Thoracic aorta (tissue), 2 donors: ENCODE results near the gene ACAN. TPM values are rescaled to one million over a fixed set of nuclear protein-coding genes. Genes with fewer than 3 reads are reported as not detected.

ENCODE experiments used
- ATAC-seq: fragments of 150-250 bp; one replicate; pipeline ENCODE4 v1.8.0; 2017; ENCODE audit warnings: low read depth; ENCODE audit not compliant: insufficient number of reproducible peaks, low FRiP score
- DNase-seq: peaks from one replicate; pipeline ENCODE4 v3.0.0-alpha.2; 2020; ENCODE audit warnings: low spot score
- H3K27ac ChIP-seq, 2 donors: fragments of 200-600 bp; sonication (generic); 1 replicate in 1 of 2; 2 replicates in 1 of 2; pipeline ENCODE4 v1.5.1; 2016; ENCODE audit warnings: mild to moderate bottlenecking in 2 of 2, moderate library complexity in 2 of 2
- H3K27me3 ChIP-seq: fragments of 200-600 bp; sonication (generic); replicated peaks from 2 replicates; pipeline ENCODE4 v1.6.0; 2016; ENCODE audit warnings: mild to moderate bottlenecking; ENCODE audit not compliant: insufficient read depth
- H3K36me3 ChIP-seq: fragments of 200-600 bp; sonication (generic); one replicate; pipeline ENCODE4 v1.5.1; 2016
- H3K4me1 ChIP-seq, 2 donors: fragments of 200-600 bp; sonication (generic); 1 replicate in 1 of 2; 2 replicates in 1 of 2; pipeline versions ENCODE4 v1.5.1 to v1.6.0; 2016; ENCODE audit warnings: low read depth in 2 of 2, mild to moderate bottlenecking in 1 of 2; ENCODE audit not compliant: control insufficient read depth in 1 of 2
- H3K4me3 ChIP-seq: fragments of 200-600 bp; sonication (generic); 2 replicates; pipeline ENCODE4 v1.5.1; 2016; ENCODE audit warnings: mild to moderate bottlenecking
- H3K9me3 ChIP-seq: fragments of 200-600 bp; sonication (generic); 2 replicates; pipeline ENCODE4 v1.5.1; 2016
- total RNA-seq, 2 donors: library from RNA; depleted of rRNA; stranded (reverse); fragments of >200 nt; gene quantifications; one replicate each; pipeline versions ENCODE4 v1.1.0 to v1.2.3, GENCODE V29; 2016
- TF ChIP-seq, protein P1 (sequence below): fragments of 200-600 bp; sonication (generic); IDR thresholded peaks from one replicate; pipeline ENCODE4 v1.5.1; 2019; ENCODE audit warnings: antibody characterized with exemption

Gene ACAN
- total RNA-seq, 2 donors from 2014 or later: 23.2 to 147 TPM

DNA sequence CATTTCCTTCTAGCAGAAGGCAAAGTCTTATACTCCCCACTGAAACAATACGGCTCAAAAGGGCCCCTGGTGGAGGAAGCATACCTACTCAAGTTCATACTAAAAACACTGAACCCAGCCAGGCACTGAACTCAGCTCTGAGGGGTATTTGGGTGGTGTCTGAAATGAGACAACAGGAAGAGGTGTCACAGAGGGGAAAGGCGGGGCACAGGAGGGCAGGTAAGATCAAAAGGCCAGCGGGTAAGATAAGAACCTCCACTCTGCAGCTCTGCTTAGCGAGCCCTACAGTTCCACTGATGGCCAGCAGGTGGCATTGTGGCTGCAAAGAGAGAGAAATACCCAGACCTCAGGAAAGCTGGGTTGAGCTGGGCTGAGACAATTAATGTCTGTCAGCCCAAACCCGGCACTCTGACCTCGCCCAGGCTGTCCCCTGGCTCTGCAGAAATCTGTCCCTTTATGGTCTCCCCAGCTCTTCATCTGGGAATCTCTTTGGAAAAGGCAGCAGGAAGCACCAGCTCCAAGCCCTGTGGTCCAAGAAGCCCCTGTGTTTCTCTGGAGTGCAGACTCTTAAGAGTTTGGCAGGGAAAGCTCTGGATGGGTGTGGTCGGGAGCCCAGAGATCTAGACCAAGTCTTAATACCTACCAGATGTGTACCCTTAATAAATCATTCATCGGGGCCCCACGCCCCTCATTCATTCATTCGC, 101.5 kb downstream of the ACAN start:
- ATAC-seq: peak; percentile 69
- Histone ChIP-seq H3K4me1 (peaks cover 44 to 96% of the 10 kb centered on the region in 2 donors), H3K27me3 (no peaks in the 10 kb centered on the region), H3K27ac (peak overlapping the region; percentile 34 to 98), H3K9me3 (no peaks in the 10 kb centered on the region), H3K36me3 (peaks cover 77% of the 10 kb centered on the region), H3K4me3 (peak overlapping the region; percentile 21)
- TF ChIP-seq, protein P1, sequence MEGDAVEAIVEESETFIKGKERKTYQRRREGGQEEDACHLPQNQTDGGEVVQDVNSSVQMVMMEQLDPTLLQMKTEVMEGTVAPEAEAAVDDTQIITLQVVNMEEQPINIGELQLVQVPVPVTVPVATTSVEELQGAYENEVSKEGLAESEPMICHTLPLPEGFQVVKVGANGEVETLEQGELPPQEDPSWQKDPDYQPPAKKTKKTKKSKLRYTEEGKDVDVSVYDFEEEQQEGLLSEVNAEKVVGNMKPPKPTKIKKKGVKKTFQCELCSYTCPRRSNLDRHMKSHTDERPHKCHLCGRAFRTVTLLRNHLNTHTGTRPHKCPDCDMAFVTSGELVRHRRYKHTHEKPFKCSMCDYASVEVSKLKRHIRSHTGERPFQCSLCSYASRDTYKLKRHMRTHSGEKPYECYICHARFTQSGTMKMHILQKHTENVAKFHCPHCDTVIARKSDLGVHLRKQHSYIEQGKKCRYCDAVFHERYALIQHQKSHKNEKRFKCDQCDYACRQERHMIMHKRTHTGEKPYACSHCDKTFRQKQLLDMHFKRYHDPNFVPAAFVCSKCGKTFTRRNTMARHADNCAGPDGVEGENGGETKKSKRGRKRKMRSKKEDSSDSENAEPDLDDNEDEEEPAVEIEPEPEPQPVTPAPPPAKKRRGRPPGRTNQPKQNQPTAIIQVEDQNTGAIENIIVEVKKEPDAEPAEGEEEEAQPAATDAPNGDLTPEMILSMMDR: peak; percentile 99
- no peak for DNase-seq

DNA sequence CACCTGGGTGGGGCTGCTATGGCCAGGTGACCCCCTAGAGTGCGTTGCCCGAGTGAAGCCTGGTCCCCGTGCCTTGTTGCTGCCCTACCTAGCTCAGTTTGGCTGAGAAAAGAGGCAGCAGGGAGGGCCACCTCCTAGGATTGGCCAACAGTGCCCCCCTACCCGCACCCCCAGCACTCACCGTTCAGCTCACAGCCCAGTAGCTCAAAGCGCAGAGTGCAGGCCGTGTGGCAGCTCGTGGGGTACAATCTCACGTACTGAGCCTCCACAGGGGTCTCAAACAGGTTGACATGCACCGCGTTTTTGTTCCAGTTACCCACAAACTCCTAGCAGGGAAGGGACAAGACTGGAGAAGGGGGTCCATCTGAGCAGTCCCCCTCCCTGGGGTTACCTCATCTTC, 102.3 kb downstream of the ACAN start:
- Histone ChIP-seq H3K27ac (peak overlapping the region; percentile 34 to 98), H3K4me3 (peak overlapping the region; percentile 21), H3K9me3 (no peaks in the 10 kb centered on the region), H3K36me3 (peaks cover 75% of the 10 kb centered on the region), H3K4me1 (peaks cover 44 to 99% of the 10 kb centered on the region in 2 donors), H3K27me3 (no peaks in the 10 kb centered on the region)
- TF ChIP-seq, protein P1: no peak
- ATAC-seq: no peak
- DNase-seq: no peak

DNA sequence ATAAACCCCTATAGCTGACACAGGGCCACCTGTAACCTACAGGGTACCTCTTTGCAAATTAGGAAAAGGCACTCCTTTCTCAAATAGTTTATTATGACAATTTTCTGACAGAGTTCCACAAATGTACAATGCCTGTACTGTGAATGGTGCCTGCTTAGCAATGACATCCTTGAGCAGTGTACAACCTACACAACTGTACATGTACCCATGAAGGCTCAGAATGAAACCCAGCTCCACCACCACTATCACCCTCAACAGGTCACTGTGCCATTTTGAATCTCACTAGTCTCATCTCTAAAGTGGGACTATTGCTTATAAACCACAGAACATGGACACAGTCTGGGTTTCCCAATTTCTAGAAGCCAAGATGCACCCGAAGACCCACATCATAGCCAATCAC, 102.9 kb downstream of the ACAN start:
- peak overlapping the region; percentile 34 to 98 for H3K27ac ChIP-seq
- DNase-seq (no peak), ATAC-seq (no peak)
- H3K4me1 ChIP-seq: peaks cover 48 to 100% of the 10 kb centered on the region in 2 donors
- H3K27me3 ChIP-seq: no peaks in the 10 kb centered on the region
- TF ChIP-seq, protein P1: no peak
- H3K36me3 ChIP-seq: peaks cover 74% of the 10 kb centered on the region
- no peak overlapping the region for H3K4me3 ChIP-seq
- no peaks in the 10 kb centered on the region for H3K9me3 ChIP-seq

DNA sequence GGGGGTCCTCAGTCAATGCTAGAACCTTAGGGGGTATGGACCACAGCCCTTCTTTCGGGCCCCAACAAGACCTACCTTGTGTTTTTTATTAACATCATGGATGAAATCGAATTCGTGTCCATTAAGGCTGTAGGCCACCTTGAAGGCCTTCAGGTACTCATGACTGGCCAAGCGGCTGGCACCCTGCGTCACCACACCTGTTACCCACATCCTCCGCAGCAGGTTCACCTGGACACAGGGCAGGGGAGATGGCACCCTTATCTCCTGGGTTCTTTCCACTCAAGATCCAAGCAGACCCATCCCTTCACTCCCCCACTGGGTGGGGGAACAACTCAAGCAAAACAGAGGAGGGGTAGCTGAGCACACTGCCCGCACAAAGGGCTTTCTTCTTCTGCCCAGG, 103.3 kb downstream of the ACAN start:
- Histone ChIP-seq H3K36me3 (peaks cover 70% of the 10 kb centered on the region), H3K27me3 (no peaks in the 10 kb centered on the region), H3K27ac (peak overlapping the region; percentile 88 to 98), H3K4me3 (no peak overlapping the region), H3K9me3 (no peaks in the 10 kb centered on the region), H3K4me1 (peaks cover 48 to 100% of the 10 kb centered on the region in 2 donors)
- ATAC-seq (no peak), DNase-seq (no peak)
- TF ChIP-seq, protein P1: no peak

DNA sequence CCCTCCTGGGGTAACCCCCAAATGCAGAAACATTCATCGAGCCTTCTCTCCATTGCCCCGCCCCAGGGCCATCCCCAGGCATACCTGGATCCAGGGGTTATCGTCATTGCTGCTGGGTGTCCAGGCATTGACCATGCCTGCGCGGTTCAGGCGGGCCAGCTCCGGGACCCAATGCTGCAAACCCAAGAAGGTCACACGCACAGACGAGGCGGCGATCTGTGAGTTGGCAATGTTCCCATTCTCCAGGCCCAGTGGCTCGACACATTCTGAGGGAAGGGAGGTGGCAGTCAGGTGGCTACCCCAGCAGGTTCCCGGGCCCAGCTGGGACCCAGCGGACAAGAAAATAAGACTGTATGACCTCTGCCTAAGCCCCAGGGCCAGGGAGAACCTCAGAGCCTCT, 103.9 kb downstream of the ACAN start:
- H3K4me3 ChIP-seq: peak overlapping the region; percentile 99
- peaks cover 45 to 98% of the 10 kb centered on the region in 2 donors for H3K4me1 ChIP-seq
- no peaks in the 10 kb centered on the region for H3K9me3 ChIP-seq
- H3K27me3 ChIP-seq: no peaks in the 10 kb centered on the region
- H3K27ac ChIP-seq: peak overlapping the region; percentile 88 to 98
- peaks cover 65% of the 10 kb centered on the region for H3K36me3 ChIP-seq
- DNase-seq: no peak
- TF ChIP-seq, protein P1: no peak
- ATAC-seq: no peak
